ENCODE data around the gene FIP1L1.

- no peak for TF ChIP-seq FOXK2 (IDR thresholded peaks at IDR 0.05)
- no peak for TF ChIP-seq SP1 (IDR thresholded peaks at IDR 0.05)
- no peak for TF ChIP-seq NFRKB (IDR thresholded peaks at IDR 0.05)
- no peak for TF ChIP-seq CTBP1 (IDR thresholded peaks at IDR 0.05; ENCODE audit: borderline replicate concordance)
These were observed 29.4 kb upstream of the FIP1L1 start for GRCh38 chr4:53348046-53348445.
